Transverse colon (tissue), 4 donors: Measurements from ENCODE around the gene PGS1. TPM values are rescaled to one million over a fixed set of nuclear protein-coding genes. Genes with fewer than 3 reads are reported as not detected.

Source experiments
- DNase-seq: peaks from one replicate; pipeline ENCODE4 v3.0.0-alpha.2; 2019
- H3K27ac ChIP-seq, 4 donors: fragments of 200-600 bp; sonication (generic); 2 replicates each; pipeline ENCODE4 v1.5.1; 2016 to 2018; ENCODE audit warnings: inconsistent platforms in 4 of 4
- H3K27me3 ChIP-seq: fragments of 200-600 bp; sonication (generic); 2 replicates; pipeline ENCODE4 v1.5.1; 2017; ENCODE audit warnings: inconsistent platforms
- H3K36me3 ChIP-seq, 4 donors: fragments of 200-600 bp; sonication (generic); 2 replicates each; pipeline ENCODE4 v1.5.1; 2017 to 2019; ENCODE audit warnings: inconsistent platforms in 4 of 4
- H3K4me1 ChIP-seq, 4 donors: fragments of 200-600 bp; sonication (generic); 2 replicates each; pipeline ENCODE4 v1.5.1; 2017 to 2020; ENCODE audit warnings: inconsistent platforms in 4 of 4
- H3K4me3 ChIP-seq, 4 donors: fragments of 200-600 bp; sonication (generic); 1 replicate in 1 of 4; 2 replicates in 3 of 4; pipeline versions ENCODE4 v1.5.1 to v1.6.1; 2017 to 2019; ENCODE audit warnings: inconsistent platforms in 4 of 4
- H3K9me3 ChIP-seq, 2 donors: fragments of 200-600 bp; sonication (generic); 2 replicates each; pipeline ENCODE4 v1.5.1; 2017 to 2019; ENCODE audit warnings: inconsistent platforms in 2 of 2
- EP300 ChIP-seq: sonication (generic); formaldehyde crosslinking; IDR thresholded peaks from one replicate; pipeline ENCODE4 v1.6.1; 2017; ENCODE audit warnings: antibody characterized with exemption, low read depth
- POLR2A ChIP-seq: fragments of 450-650 bp; IDR thresholded peaks from one replicate; pipeline ENCODE4 v1.6.1; 2016; ENCODE audit warnings: antibody characterized with exemption, mild to moderate bottlenecking, moderate library complexity
- POLR2AphosphoS5 ChIP-seq, 3 donors: sonication (generic); formaldehyde crosslinking; IDR thresholded peaks; one replicate each; pipeline ENCODE4 v1.6.1; 2016; ENCODE audit warnings: antibody characterized with exemption in 3 of 3
- WGBS, 2 donors: methylation state at CpG; one replicate each; pipeline ENCODE4 v1.1.5; 2018; ENCODE audit warnings: low coverage in 1 of 2; 5-methylcytosine and 5-hydroxymethylcytosine counted together
- in situ Hi-C, 4 donors: fragments of 200-750 bp; cut with MboI; loops; one replicate each; pipeline versions ENCODE4 v1.15.0 to v1.15.1; 2017; ENCODE audit warnings: low sequenced_read_pairs in 3 of 4, low pct_ligation_motif_present in 1 of 4, low pct_unique_long_range_greater_than_20kb in 1 of 4
- intact Hi-C: fragments of 100-400 bp; cut with DNase I; formaldehyde crosslinking; loops from one replicate; pipeline ENCODE4 v1.15.1; 2023; ENCODE audit warnings: low total_unique reads
- total RNA-seq, 4 donors: library from RNA; depleted of rRNA; stranded (reverse); fragments of >200 nt; gene quantifications; one replicate each; pipeline ENCODE4 v1.1.0, GENCODE V29; 2016
- TF ChIP-seq, protein P1 (sequence below), 5 experiments: fragments of 200-600 bp in 3 of 5; fragments of 450-650 bp in 2 of 5; sonication (generic) in 3 of 5; IDR thresholded peaks; 1 replicate in 2 of 5; 2 replicates in 3 of 5; pipeline ENCODE4 v1.5.1; 2016 to 2017; ENCODE audit warnings: antibody characterized with exemption in 5 of 5, inconsistent platforms in 3 of 5, mild to moderate bottlenecking in 2 of 5, moderate library complexity in 1 of 5

PGS1 gene
- total RNA-seq, 4 donors from 2014 or later, result 32.1 to 77.6 (median 60.1) TPM

DNA sequence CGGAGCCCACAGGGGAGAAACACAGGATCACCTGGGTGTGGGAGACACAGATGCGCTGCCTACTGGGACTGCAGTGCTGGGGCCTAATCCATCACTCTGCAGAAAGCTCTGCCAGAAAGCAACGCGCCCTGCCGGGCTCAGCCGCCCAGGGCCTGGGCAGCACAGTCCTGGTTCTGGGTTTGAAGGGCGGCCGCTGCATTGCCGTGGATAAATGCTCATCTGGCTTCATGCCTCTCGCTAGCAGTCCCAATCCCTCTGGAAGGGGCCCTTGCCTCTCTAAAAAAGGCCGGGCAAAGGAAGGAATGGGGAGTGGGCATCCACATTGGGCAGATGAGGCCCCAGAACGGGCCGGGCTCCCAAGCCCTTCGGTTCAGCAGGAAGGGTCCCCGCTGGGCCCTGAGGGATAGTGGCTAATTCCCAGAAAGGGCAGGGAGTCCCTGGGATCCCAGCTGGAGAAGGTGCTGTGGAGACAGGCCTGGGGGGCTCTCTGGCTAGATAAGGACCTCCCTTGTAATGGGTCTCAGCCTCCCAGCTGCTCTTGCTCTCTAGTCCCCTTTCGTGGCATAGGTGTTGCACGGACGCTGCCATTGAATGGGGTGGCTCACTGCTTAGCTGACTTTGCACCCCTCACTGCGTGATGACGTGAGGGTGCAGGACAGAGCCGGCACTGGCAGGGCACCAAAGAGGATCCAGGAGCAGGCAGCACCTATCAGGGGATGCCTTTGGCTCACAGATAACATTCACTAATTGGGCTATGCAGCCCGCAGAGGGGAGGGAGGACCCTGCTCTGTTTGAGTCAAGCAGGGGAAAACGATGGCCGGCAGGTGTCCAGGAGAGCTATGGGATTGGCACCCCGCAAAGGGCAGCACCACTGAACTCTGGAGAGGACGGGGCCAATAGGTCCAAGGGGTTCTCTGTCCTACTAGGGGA, 88.6 kb downstream of the PGS1 start:
- DNase-seq, result no peak
- no peaks in the 10 kb centered on the region for H3K4me1 ChIP-seq
- no peak overlapping the region for H3K4me3 ChIP-seq
- intact Hi-C loops, result no loop called here
- H3K27me3 ChIP-seq, result peaks cover under 1% of the 10 kb centered on the region
- in situ Hi-C loops, result no loop called here
- TF ChIP-seq EP300 (no peak), POLR2AphosphoS5 (IDR thresholded peaks at IDR 0.05) (no peak)
- TF ChIP-seq, protein P1, sequence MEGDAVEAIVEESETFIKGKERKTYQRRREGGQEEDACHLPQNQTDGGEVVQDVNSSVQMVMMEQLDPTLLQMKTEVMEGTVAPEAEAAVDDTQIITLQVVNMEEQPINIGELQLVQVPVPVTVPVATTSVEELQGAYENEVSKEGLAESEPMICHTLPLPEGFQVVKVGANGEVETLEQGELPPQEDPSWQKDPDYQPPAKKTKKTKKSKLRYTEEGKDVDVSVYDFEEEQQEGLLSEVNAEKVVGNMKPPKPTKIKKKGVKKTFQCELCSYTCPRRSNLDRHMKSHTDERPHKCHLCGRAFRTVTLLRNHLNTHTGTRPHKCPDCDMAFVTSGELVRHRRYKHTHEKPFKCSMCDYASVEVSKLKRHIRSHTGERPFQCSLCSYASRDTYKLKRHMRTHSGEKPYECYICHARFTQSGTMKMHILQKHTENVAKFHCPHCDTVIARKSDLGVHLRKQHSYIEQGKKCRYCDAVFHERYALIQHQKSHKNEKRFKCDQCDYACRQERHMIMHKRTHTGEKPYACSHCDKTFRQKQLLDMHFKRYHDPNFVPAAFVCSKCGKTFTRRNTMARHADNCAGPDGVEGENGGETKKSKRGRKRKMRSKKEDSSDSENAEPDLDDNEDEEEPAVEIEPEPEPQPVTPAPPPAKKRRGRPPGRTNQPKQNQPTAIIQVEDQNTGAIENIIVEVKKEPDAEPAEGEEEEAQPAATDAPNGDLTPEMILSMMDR (IDR thresholded peaks at IDR 0.05), result no peak
- H3K27ac ChIP-seq, result no peak overlapping the region
- 91 to 100% methylated on average over 4 to 23 of the region's 26 CpGs for WGBS, 2 donors
- no peaks in the 10 kb centered on the region for H3K9me3 ChIP-seq
- H3K36me3 ChIP-seq, result no peaks in the 10 kb centered on the region

DNA sequence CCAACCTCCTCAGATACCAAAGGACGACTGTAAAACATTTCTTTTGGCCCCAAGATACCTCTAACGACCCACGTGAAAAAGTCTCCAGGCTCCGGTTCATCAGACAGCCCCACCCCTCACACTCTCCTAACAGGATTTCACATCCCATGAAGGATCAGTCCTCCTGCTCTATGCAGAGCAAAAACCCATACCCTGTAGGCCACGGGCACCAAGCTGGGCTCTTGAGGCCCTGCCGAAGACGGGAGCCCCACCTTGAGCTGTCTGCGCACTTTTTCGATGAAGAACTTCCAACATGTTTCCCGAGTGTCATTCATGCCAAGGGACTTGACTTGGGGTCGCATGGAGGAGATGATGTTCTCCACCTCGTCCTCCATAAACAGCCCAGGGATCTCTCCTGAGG, 89.9 kb downstream of the PGS1 start:
- H3K36me3 ChIP-seq, result no peaks in the 10 kb centered on the region
- H3K9me3 ChIP-seq, result no peaks in the 10 kb centered on the region
- H3K4me3 ChIP-seq, result no peak overlapping the region
- H3K27ac ChIP-seq, result no peak overlapping the region
- DNase-seq, result no peak
- WGBS, 2 donors, result 77 to 87% methylated on average over 7 to 12 of the region's 12 CpGs
- intact Hi-C loops (no loop called here), in situ Hi-C loops (no loop called here)
- TF ChIP-seq, protein P1 (IDR thresholded peaks at IDR 0.05), result no peak
- H3K4me1 ChIP-seq, result no peaks in the 10 kb centered on the region
- H3K27me3 ChIP-seq, result peaks cover 4% of the 10 kb centered on the region

DNA sequence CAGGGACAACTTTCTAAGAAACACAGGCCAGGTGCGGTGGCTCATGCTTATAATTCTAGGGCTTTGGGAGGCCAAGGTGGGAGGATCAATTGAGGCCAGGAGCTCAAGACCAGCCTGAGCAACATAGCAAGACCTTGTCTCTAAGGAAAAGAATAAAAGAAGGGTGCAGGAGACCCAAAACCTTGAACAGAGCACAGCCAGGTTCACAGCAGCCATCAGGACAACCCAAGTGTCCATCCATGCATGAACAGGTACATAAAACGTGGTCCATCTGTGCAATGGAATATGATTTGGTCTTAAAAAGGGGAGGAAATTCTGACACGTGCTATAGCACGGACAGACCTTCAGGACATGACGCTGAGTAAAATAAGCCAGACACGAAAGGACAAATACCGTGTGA, 91.0 kb downstream of the PGS1 start:
- Histone ChIP-seq H3K4me3 (no peak overlapping the region), H3K9me3 (no peaks in the 10 kb centered on the region), H3K4me1 (peaks cover 0 to 6% (median 0%) of the 10 kb centered on the region in 4 donors), H3K36me3 (no peaks in the 10 kb centered on the region), H3K27me3 (peaks cover 4% of the 10 kb centered on the region), H3K27ac (no peak overlapping the region)
- DNase-seq, result no peak
- intact Hi-C loops (no loop called here), in situ Hi-C loops (no loop called here)
- no peak for TF ChIP-seq POLR2A
- TF ChIP-seq, protein P1 (IDR thresholded peaks at IDR 0.05), result no peak
- 84 to 89% methylated on average over 6 to 7 of the region's 7 CpGs for WGBS, 2 donors

DNA sequence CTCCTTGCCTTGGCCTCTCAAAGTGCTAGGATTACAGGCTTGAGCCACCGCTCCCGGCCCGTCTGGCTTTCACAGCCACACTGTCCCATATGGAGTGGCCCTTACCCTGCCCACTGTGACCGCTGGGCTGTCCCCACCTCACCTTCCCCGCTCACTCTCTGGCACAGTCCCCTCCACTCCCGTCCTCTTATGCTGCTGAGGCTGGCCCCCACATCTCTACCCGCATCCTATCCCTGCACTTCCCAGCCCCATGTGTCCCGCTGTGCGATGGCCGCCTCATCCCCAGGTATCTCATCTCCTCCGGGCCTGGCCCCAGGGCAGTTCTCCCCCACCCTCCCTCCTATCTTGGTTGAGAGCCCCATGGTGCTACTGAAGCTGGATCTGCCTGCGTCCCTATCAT, 93.2 kb downstream of the PGS1 start:
- Histone ChIP-seq H3K4me3 (no peak overlapping the region), H3K4me1 (peaks cover 0 to 6% (median 0%) of the 10 kb centered on the region in 4 donors), H3K36me3 (no peaks in the 10 kb centered on the region), H3K9me3 (no peaks in the 10 kb centered on the region), H3K27ac (no peak overlapping the region), H3K27me3 (peaks cover 4% of the 10 kb centered on the region)
- intact Hi-C loops, result no loop called here
- WGBS, 2 donors, result 89 to 100% methylated on average over 4 to 12 of the region's 12 CpGs
- no peak for TF ChIP-seq POLR2A
- TF ChIP-seq POLR2AphosphoS5 (IDR thresholded peaks at IDR 0.05), result no peak
- TF ChIP-seq EP300, result no peak
- TF ChIP-seq, protein P1 (IDR thresholded peaks at IDR 0.05), result no peak
- DNase-seq, result no peak
- in situ Hi-C loops, result no loop called here
